ENCODE results near the gene MAZ. TPM values are rescaled to one million over a fixed set of nuclear protein-coding genes. Genes with fewer than 3 reads are reported as not detected.
"Not testable (repeated sequence)": the region's sequence is repeated elsewhere in the genome, so short reads cannot be mapped to it uniquely, and the experiment has no call there.

Gene MAZ
- 100 to 1,000 TPM in 1 of 3 donors, 10 to 100 TPM in 2; 74.2 to 137 (median 83.9) TPM for polyA plus RNA-seq

DNA sequence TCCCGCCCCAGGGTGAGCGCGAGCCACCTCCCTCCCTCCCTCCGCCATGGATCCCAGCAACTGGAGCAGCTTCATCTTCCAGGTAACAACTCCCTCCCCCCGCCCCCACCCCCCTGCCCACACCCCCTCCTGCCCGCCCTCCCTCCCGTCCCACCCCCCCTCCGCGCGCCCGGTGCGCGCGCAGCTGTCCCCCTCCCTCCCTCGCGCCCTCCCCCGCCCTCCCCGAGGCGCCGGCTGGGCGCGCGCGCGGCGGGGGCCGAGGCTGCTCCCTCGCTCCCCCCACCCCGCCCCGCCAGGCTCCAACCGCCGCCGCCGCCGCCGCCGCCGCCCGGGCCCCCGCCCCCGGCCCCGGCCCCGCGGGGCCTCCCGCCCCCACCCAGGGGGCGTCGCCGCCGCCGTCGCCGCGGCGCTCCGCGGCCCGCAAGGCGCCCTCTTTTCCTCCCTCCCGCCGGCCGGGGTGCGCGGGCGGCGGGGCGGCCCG, at the start of gene MAZ:
MAZ (plus strand) TSS at position 431 of the 481 bp plus-strand sequence. CDS start 173 bp downstream, outside the sequence.
- peak within 1 kb of the TSS; percentile 83 for H3K27ac ChIP-seq (ENCODE audit: low read depth, low read length)
- WGBS, 3 donors, result 0 to 2% (median 1%) methylated on average over 12 to 45 of the region's 67 CpGs

DNA sequence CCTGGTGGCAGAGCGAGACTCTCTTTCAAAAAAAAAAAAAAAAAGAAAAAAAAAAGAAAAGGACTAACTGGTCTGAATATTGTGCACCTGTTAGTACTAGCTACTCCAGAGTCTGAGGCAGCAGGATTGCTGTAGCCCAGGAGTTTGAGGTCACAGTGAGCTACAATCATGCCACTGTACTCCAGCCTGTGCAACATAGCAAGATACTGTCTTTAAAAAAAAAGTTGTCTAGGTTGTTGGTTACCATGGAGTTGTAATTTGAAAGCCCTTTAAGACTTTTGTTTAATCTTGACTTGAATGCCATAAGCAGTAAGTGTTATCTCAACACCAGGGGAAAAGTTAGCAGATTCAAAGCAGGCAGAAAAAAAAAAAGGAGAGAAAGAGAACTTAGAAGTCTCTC, 49.7 kb upstream of the MAZ start:
- 43 to 78% (median 76%) methylated on average over 1 of the region's 1 CpG for WGBS, 3 donors
- H3K27ac ChIP-seq (ENCODE audit: low read depth, low read length), result no peak overlapping the region

DNA sequence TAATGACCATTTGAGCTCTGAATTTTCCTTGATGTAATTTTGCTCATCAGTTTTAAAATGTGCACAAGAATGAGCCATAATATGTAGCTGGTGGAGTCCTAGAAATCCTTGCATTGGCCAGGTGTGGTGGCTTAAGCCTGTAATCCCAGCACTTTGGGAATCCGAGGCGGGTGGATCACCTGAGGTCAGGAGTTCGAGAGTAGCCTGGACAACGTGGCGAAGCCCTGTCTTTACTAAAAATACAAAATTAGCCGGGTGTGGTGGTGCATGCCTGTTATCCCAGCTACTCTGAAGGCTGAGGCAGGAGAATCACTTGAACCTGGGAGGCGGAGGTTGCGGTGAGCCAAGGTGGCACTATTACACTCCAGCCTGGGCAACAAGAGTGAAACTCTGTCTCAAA, 49.2 kb upstream of the MAZ start:
- WGBS, 3 donors, result 77 to 86% (median 82%) methylated on average over 8 of the region's 8 CpGs
- H3K27ac ChIP-seq (ENCODE audit: low read depth, low read length), result not testable (repeated sequence)

DNA sequence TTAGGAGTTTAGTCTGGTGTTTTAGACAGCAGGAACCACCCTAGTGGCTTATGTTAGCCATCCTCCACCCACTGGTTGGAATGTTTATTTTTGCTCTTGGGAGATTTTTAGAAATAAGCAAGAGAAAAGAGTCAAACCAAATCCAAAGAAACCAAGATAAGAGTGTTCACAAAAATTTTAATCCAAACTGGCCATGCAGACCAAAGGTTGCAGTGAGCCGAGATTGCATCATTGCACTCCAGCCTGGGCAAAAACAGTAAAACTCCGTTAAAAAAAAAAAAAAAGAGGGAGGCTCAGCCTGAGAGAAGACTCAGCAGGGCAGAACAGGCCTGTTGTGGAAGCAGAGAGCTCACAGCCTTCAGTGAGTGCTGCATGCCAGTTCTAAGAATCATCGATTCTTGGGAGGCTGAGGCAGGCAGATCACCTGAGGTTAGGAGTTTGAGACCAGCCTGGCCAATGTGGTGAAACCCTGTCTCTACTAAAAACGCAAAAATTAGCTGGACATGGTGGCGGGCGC, 48.3 kb upstream of the MAZ start:
- no peak overlapping the region for H3K27ac ChIP-seq (ENCODE audit: low read depth, low read length)
- WGBS, 3 donors, result 55 to 68% (median 55%) methylated on average over 6 of the region's 6 CpGs

DNA sequence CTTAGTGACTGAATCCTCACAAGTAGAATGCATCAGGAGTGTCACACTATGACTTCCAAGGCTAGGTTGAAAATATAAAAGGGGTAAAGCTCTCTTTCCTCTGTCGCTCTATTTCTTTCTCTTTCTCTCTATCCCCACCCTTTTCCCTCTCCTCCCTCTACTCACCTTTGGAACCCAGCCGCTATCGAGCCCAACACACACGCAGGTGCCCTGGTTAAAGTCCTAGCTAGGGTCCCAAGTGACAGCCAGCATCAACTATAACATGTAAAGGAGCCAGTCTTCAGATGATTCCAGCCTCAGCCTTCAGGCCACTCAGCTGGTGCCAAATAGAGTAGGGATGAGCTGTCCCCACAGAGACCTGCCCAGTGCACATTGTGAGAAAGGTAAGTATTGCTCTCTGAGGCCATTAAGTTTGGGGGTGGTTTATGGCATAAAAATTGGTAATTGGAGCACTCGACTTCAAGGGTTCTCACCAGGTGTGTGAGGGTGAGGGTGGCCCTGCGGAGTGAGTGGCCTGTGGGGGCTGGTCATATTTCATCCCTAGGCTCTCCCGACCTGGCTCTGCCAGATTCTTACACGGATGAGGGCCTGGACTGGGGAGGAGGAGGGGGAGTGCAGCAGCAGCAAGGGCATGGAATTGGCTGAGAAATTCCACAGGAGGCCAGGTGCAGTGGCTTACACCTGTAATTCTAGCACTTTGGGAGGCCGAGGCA, 45.6 kb upstream of the MAZ start:
- H3K27ac ChIP-seq (ENCODE audit: low read depth, low read length), result no peak overlapping the region
- 77 to 82% (median 77%) methylated on average over 9 of the region's 9 CpGs for WGBS, 3 donors

DNA sequence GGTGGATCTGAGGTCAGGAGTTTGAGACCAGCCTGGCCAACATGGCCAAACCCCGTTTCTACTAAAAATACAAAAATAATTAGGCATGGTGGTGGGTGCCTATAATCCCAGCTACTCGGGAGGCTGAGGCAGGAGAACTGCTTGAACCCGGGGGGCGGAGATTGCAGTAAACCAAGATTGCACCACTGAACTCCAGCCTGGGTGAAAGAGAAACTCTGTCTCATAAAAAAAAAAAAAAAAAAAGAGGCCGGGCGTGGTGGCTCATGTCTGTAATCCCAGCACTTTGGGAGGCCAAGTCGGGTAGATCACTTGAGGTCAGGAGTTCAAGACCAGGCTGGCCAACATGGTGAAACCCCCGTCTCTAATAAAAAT, 45.1 kb upstream of the MAZ start:
- not testable (repeated sequence) for H3K27ac ChIP-seq (ENCODE audit: low read depth, low read length)
- WGBS, 3 donors, result 76 to 80% (median 79%) methylated on average over 6 to 8 of the region's 8 CpGs

DNA sequence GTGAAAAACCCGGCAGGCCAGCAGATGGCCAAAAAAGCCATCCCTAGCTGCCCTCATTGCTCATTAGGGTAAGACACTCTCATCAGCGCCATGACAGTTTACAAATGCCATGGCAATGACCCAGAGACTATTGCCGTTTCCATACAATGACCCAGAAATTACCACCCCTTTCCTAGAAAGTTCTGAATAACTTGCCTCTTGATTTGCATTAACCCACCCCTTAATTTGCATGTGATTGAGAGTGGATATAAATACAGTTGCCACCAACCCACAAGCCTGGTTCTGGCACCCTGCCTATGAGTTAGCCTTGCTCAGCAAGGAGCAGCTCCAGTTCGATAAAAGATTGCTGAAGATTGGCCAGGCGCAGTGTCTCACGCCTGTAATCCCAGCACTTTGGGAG, 44.4 kb upstream of the MAZ start:
- 41 to 79% (median 74%) methylated on average over 6 of the region's 6 CpGs for WGBS, 3 donors
- no peak overlapping the region for H3K27ac ChIP-seq (ENCODE audit: low read depth, low read length)

DNA sequence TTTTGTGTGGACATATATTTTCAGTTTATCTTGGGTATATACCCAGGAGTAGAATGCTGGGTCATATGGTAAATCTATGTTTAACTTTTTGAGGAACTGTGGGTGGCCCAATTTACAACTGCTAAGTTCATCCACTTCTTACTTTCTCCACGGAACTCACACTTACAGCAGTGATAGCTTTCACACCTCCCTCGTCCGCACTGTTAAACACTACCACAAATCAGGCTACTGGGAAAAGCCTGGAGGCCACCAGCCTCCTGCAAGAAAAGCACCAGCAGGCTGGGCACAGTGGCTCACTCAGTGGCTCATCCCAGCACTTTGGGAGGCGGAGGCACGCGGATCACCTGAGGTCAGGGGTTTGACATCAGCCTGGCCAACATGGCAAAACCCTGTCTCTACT, 43.0 kb upstream of the MAZ start:
- WGBS, 3 donors, result 74 to 90% (median 76%) methylated on average over 6 of the region's 6 CpGs
- no peak overlapping the region for H3K27ac ChIP-seq (ENCODE audit: low read depth, low read length)

DNA sequence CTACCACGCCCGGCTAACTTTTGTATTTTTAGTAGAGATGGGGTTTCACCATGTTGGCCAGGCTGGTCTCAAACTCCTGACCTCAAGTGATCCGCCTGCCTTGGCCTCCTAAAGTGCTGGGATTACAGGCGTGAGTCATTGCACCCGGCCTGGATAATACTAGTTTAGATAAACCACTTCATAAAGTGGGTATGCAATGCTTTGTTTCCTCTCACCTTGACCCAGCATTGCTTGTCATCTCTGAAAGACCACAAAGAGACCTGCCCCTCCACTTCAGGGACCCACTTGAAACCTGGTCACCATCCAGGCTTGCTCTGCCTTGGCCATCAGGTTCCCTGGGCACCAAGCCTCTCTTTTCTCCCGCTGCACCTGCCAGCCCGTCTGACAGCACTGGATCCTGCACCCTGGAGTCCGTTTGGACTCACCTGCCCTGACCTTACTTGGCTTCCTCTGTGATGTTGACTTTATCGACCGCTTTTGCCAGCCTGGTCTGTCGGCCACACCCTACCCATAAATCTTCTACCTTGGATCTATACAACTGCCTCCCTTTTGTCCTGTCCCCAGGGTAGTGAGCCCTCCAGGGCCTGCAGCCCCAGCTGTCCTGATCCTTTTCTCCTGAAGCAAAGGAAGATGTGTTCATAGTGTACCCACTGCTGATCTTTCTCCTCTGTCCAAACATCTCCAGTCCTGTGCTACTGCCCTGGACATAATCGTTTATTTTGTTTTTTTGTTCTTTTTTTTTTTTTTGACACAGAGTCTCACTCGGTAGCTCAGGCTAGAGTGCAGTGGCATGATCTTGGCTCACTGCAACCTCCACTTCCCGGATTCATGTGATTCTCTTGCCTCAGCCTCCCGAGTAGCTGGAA, 40.9 kb upstream of the MAZ start:
- 31 to 78% (median 74%) methylated on average over 15 of the region's 15 CpGs for WGBS, 3 donors
- no peak overlapping the region for H3K27ac ChIP-seq (ENCODE audit: low read depth, low read length)

DNA sequence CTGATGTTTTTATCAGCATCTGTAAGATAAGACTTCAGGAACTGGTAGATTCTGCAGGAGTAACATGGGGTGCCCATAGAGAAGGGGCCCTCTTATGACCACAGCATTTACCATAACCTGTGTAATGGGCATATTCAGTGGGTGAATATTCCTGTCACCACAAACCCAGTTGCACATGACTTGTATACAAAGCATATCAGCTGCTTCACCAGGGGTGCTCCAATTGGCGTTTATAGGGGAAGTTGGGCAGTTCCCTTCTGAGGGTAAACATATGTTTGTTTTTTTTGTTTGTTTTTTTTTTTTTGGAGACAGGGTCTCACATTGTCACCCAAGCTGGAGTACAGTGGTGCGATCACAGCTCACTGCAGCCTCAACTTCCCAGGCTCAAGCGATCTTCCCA, 39.8 kb upstream of the MAZ start:
- no peak overlapping the region for H3K27ac ChIP-seq (ENCODE audit: low read depth, low read length)
- WGBS, 3 donors, result 76 to 90% (median 77%) methylated on average over 3 of the region's 3 CpGs

DNA sequence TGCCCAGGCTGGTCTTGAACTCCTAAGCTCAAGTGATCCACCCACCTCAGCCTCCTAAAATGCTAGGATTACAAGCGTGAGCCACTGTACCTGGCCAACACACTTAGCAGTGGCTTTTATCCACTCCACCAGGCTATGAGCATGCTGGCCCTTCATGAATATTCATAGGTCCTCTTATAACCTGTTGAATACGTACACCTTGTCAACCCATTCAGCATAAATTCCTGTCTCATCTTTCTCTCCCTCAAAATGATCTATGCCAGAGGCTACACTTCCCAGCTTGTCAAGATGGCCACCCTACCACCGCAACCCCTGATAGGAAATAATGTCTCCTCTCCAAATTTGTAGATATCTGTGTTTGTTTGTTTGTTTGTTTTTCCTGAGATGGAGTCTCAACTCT, 39.3 kb upstream of the MAZ start:
- H3K27ac ChIP-seq (ENCODE audit: low read depth, low read length), result no peak overlapping the region
- WGBS, 3 donors, result 92 to 95% (median 93%) methylated on average over 3 of the region's 3 CpGs

DNA sequence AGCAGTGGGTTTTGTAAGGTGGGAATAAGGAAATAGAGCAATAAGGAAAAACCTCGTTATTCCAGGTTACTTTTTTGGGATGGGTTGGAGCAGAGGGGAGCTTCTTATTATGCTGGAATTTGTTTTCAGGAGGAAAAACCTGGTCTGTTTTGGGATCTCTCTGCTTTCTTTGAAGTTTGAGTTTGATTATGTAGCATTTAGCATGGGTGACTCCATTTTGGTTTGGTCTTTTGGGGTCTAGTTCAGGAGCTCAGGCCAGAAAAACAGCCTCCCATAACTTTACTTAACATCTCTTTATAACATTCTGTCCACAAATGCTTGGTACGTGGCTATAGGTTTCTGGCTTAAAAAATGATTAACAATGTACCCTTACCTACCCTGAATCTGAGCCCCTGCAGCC, 36.8 kb upstream of the MAZ start:
- H3K27ac ChIP-seq (ENCODE audit: low read depth, low read length), result no peak overlapping the region
- 82 to 96% (median 82%) methylated on average over 2 of the region's 2 CpGs for WGBS, 3 donors

DNA sequence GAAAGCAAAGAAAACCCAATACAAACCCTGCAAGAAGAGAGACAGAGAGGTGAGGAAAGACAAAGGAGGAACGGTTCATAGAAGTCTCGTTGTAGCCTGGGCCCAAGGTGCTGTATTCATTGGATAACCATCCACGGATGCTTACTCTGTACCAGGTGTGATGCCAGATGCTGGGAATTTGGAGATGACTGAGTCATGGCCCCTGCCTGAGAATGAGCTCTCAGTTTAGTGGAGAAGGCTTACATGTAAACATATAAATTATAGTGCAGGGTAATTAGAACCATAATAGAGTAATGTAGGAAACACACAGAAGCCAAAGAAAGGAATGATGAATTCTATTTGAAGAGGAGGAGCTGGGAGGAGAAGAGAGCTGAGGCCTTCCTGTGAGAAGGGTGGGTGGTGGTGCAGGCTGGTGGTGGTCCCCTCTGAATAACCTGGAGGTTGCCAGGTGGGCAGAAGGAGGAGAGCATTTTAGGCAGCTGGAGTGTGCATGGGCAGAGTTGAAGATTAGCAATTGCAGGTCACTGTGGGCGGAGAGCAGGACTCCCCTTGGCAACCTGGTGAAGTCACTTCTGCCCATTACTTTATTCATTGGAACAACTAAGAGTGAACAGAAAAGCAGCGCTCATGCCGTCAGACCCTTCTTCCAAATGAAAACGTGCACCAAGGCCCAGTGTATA, 35.9 kb upstream of the MAZ start:
- no peak overlapping the region for H3K27ac ChIP-seq (ENCODE audit: low read depth, low read length)
- 67 to 85% (median 67%) methylated on average over 7 of the region's 7 CpGs for WGBS, 3 donors

DNA sequence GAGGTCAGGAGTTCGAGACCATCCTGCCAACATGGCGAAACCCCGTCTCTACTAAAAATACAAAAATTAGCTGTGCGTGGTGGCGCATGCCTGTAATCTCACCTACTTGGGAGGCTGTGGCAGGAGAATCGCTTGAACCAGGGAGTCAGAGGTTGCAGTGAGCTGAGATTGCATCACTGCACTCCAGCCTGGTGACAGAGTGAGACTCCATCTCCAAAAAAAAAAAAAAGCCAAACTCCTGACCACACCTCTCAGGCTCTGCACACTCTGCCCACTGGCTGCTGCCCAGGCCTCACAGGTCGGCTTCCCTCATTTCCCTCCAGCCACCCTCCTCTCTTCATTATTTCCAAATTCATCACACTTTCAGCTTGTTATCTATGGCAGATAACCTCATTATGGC, 34.0 kb upstream of the MAZ start:
- 78 to 85% (median 82%) methylated on average over 7 of the region's 7 CpGs for WGBS, 3 donors
- H3K27ac ChIP-seq (ENCODE audit: low read depth, low read length), result not testable (repeated sequence)

DNA sequence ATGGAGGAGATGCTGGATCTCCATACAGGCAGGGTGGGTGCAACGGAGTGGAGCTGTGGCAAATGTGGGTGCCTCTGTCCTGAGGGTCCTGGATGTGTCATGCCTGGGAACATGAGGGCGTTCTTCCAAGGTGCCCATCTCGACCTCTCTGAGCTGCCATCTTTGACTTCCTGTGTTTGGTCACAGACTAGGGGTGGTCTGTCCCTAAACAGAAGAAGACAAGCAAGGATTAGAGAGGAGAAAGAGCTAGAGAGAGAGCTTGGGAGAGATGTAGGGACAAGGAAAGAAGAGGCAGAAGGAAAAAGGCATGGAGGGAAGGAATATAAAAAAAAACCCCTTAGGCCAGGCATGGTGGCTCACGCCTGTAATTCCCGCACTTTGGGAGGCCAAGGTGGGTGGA, 31.6 kb upstream of the MAZ start:
- WGBS, 3 donors, result 90 to 95% (median 90%) methylated on average over 5 of the region's 5 CpGs

DNA sequence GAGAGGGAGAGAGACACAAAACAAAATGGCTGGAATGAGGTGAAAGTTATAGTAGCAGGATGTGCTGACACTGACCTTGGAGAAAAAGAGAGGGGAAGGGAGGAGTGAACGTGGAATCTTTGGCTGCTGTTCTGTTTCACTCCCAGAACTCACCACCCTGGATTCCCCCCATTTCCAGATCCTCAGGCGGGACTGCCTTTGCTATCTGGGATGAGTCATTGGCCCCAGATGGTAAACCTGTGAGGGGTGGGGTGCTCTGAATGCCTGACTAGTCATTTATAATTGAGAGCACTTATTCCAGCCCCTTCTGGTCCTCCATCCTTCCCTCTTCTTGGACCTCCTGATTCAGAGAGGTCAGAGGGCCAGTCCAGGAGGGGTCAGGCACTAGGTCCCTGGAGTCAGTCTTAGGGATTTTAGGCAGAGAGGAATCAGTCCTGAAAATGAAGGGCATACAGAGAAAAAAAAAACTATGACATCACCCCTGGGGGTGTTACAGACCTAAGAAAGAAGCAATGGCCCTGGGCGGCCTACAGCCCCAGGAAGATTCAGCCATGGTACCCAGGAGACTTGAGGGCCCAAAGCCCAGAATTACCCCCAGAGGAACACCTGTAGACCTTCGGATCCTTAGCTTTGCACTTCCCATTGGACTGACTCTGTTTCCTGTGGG, 30.5 kb upstream of the MAZ start:
- H3K27ac ChIP-seq (ENCODE audit: low read depth, low read length), result no peak overlapping the region
- WGBS, 3 donors, result 68 to 78% (median 70%) methylated on average over 4 of the region's 4 CpGs

More for the DNA sequence above, 31.6 kb upstream of the MAZ start:
- H3K27ac ChIP-seq (ENCODE audit: low read depth, low read length), result no peak overlapping the region

DNA sequence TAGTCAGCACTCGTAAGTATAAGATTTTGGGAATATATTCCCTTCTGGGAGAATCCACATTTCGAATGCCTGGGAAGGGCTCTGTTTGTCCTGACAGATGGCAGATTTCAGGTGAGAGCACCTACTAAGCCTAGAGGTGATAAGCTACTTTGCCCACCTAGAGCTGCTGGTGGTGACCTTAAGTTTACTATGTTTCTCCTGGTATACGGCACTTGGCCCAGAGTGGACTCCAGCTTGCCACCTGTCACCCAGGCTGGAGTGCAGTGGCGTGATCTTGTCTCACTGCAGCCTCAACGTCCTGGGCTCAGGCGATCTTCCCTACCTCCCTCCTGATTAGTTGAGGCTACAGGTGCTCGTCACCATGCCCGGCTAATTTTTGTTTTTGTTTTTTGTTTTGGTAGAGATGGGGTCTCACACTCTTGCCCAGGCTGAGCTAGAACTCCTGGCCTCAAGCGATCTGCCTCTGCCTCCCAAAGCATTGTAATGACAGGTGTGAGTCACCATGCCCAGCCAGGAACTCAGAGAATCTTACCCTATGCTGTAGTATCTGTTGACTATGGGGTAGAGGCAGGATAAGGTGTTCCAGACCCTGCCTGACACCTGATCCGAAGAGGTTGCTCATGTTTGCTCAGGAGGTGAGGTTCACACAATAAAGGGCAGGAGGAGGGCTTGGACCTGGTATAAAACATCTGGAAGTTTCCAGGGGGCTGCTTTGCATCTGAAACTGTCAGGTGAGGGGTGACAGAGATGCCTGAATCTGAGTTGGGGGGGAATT, 28.6 kb upstream of the MAZ start, which contains the start of gene ZG16:
ZG16 (plus strand) TSS at position 681 of the 775 bp plus-strand sequence. CDS start 1,011 bp downstream, outside the sequence.
- 73 to 82% (median 77%) methylated on average over 10 of the region's 10 CpGs for WGBS, 3 donors

More for the DNA sequence above, 28.6 kb upstream of the MAZ start, which contains the start of gene ZG16:
- H3K27ac ChIP-seq (ENCODE audit: low read depth, low read length), result no peak within 1 kb of the TSS
